Neuronal stem cell (in vitro differentiated cells): ENCODE measurements around the gene MUL1.

Source experiments
- DNase-seq: peaks from one replicate; pipeline ENCODE4 v3.0.0-alpha.2; 2013; ENCODE audit warnings: low spot score
- H2AFZ ChIP-seq: one replicate; pipeline ENCODE4 v1.6.1; 2013; ENCODE audit warnings: mild to moderate bottlenecking, low read length, inconsistent platforms
- H2AK5ac ChIP-seq: 2 replicates; pipeline ENCODE4 v1.6.1; 2013; ENCODE audit warnings: low read depth, mild to moderate bottlenecking, inconsistent platforms, low read length, moderate library complexity, mixed read lengths
- H2BK120ac ChIP-seq: 2 replicates; pipeline ENCODE4 v1.6.1; 2013; ENCODE audit warnings: low read depth, mild to moderate bottlenecking, inconsistent platforms, low read length, moderate library complexity, mixed read lengths
- H2BK12ac ChIP-seq: one replicate; pipeline ENCODE4 v1.6.1; 2013; ENCODE audit warnings: low read length, inconsistent platforms
- H2BK15ac ChIP-seq: 2 replicates; pipeline ENCODE4 v1.6.1; 2013; ENCODE audit warnings: mild to moderate bottlenecking, low read length, inconsistent platforms, mixed read lengths
- H2BK5ac ChIP-seq: one replicate; pipeline ENCODE4 v1.6.1; 2013; ENCODE audit warnings: inconsistent platforms, mild to moderate bottlenecking, low read length, moderate library complexity
- H3K14ac ChIP-seq: one replicate; pipeline ENCODE4 v1.6.1; 2013; ENCODE audit warnings: low read length, inconsistent platforms
- H3K18ac ChIP-seq: 2 replicates; pipeline ENCODE4 v1.6.1; 2013; ENCODE audit warnings: low read length, inconsistent platforms
- H3K23ac ChIP-seq: 2 replicates; pipeline ENCODE4 v1.6.1; 2013; ENCODE audit warnings: low read depth, mild to moderate bottlenecking, mixed read lengths, low read length, inconsistent platforms; ENCODE audit not compliant: poor library complexity
- H3K27ac ChIP-seq: replicated peaks from 3 replicates; pipeline ENCODE4 v1.5.1; 2013; ENCODE audit warnings: low read length, inconsistent platforms
- H3K27me3 ChIP-seq, 3 experiments: 2 replicates each; pipeline ENCODE4 v1.6.1; 2013; ENCODE audit warnings: low read length in 3 of 3, mild to moderate bottlenecking in 2 of 3, inconsistent platforms in 1 of 3, low read depth in 1 of 3, mixed read lengths in 1 of 3, moderate library complexity in 1 of 3; ENCODE audit not compliant: control insufficient read depth in 3 of 3, insufficient read depth in 3 of 3
- H3K36me3 ChIP-seq, 2 donors: replicated peaks in 1 of 2; 2 replicates each; pipeline ENCODE4 v1.6.1; 2013; ENCODE audit warnings: low read length in 2 of 2; ENCODE audit not compliant: control insufficient read depth in 2 of 2, insufficient read depth in 2 of 2
- H3K4ac ChIP-seq: 2 replicates; pipeline ENCODE4 v1.6.1; 2013; ENCODE audit warnings: inconsistent platforms, mild to moderate bottlenecking, low read length, moderate library complexity
- H3K4me1 ChIP-seq, 2 donors: 1 replicate in 1 of 2; 2 replicates in 1 of 2; pipeline ENCODE4 v1.6.1; 2013; ENCODE audit warnings: low read length in 2 of 2, low read depth in 1 of 2; ENCODE audit not compliant: control insufficient read depth in 2 of 2, insufficient read depth in 1 of 2
- H3K4me2 ChIP-seq: one replicate; pipeline ENCODE4 v1.6.1; 2013; ENCODE audit warnings: mild to moderate bottlenecking, low read length, inconsistent platforms; ENCODE audit not compliant: insufficient read depth, poor library complexity, severe bottlenecking
- H3K4me3 ChIP-seq, 2 donors: 2 replicates each; pipeline ENCODE4 v1.5.1; 2013; ENCODE audit warnings: low read length in 2 of 2, mild to moderate bottlenecking in 2 of 2, inconsistent platforms in 1 of 2, moderate library complexity in 1 of 2
- H3K79me1 ChIP-seq: one replicate; pipeline ENCODE4 v1.6.1; 2013; ENCODE audit warnings: low read depth, mild to moderate bottlenecking, inconsistent platforms, low read length, moderate library complexity
- H3K9ac ChIP-seq: one replicate; pipeline ENCODE4 v1.6.1; 2013; ENCODE audit warnings: mild to moderate bottlenecking, low read depth, low read length, inconsistent platforms; ENCODE audit not compliant: poor library complexity
- H3K9me3 ChIP-seq, 2 donors: replicated peaks in 1 of 2; 2 replicates each; pipeline versions ENCODE3 to v1.6.1; 2013; ENCODE audit warnings: low read length in 2 of 2, mild to moderate bottlenecking in 2 of 2, inconsistent platforms in 1 of 2, low read depth in 1 of 2, mixed read lengths in 1 of 2, moderate library complexity in 1 of 2; ENCODE audit not compliant: control insufficient read depth in 2 of 2, insufficient read depth in 1 of 2
- H4K8ac ChIP-seq: one replicate; pipeline ENCODE4 v1.6.1; 2013; ENCODE audit warnings: low read depth, mild to moderate bottlenecking, inconsistent platforms, low read length, moderate library complexity
- H4K91ac ChIP-seq: one replicate; pipeline ENCODE4 v1.6.1; 2013; ENCODE audit warnings: low read length, low read depth, mild to moderate bottlenecking, inconsistent platforms; ENCODE audit not compliant: poor library complexity
- WGBS, 2 donors: extraction: QIAGEN DNeasy Blood & Tissue Kit; methylation state at CpG; one replicate each; pipeline ENCODE4 v1.1.7; 2013; ENCODE audit warnings: missing lambda C conversion rate in 2 of 2, mixed read lengths in 1 of 2; ENCODE audit not compliant: insufficient read length in 2 of 2, insufficient replicate concordance in 1 of 2; ENCODE audit errors: extremely low coverage in 2 of 2; 5-methylcytosine and 5-hydroxymethylcytosine counted together

Gene MUL1

GRCh38 chr1:20476265-20477038, 31.5 kb downstream of the MUL1 start:
- Histone ChIP-seq H3K18ac (peak overlapping the region; percentile 46), H3K36me3 (no peaks in the 10 kb centered on the region), H3K27me3 (peaks cover 0 to 8% (median 3%) of the 10 kb centered on the region in 3 experiments), H3K4me3 (no peak overlapping the region), H3K79me1 (no peaks in the 10 kb centered on the region), H2AFZ (peak overlapping the region; percentile 81), H4K8ac (no peak overlapping the region), H3K4me2 (peak overlapping the region; percentile 43), H2AK5ac (no peak overlapping the region), H4K91ac (no peak overlapping the region), H3K9ac (no peak overlapping the region), H3K23ac (no peak overlapping the region), H3K27ac (no peak overlapping the region), H3K9me3 (no peaks in the 10 kb centered on the region), H2BK120ac (no peak overlapping the region), H3K4me1 (peaks cover 26 to 45% of the 10 kb centered on the region in 2 donors), H2BK15ac (no peak overlapping the region), H3K14ac (no peak overlapping the region), H2BK5ac (no peak overlapping the region), H2BK12ac (no peak overlapping the region), H3K4ac (no peak overlapping the region)
- WGBS, 2 donors = no CpG with 5 or more reads among the region's 33 CpGs
- DNase-seq = no peak

GRCh38 chr1:20474996-20475395, 33.0 kb downstream of the MUL1 start:
- Histone ChIP-seq H3K9me3 (no peaks in the 10 kb centered on the region), H3K23ac (no peak overlapping the region), H3K27ac (no peak overlapping the region), H2BK5ac (no peak overlapping the region), H3K27me3 (peaks cover 0 to 8% (median 3%) of the 10 kb centered on the region in 3 experiments), H4K91ac (no peak overlapping the region), H2AFZ (no peak overlapping the region), H3K4me3 (no peak overlapping the region), H2BK12ac (no peak overlapping the region), H2BK120ac (no peak overlapping the region), H3K4ac (no peak overlapping the region), H2AK5ac (peak overlapping the region; percentile 46), H3K9ac (no peak overlapping the region), H3K14ac (no peak overlapping the region), H2BK15ac (no peak overlapping the region), H3K79me1 (no peaks in the 10 kb centered on the region), H3K18ac (peak overlapping the region; percentile 63), H3K4me2 (no peak overlapping the region), H4K8ac (no peak overlapping the region), H3K4me1 (peaks cover 12 to 31% of the 10 kb centered on the region in 2 donors), H3K36me3 (no peaks in the 10 kb centered on the region)
- no CpG with 5 or more reads among the region's 7 CpGs for WGBS, 2 donors
- DNase-seq = no peak

GRCh38 chr1:20474333-20474975, 33.5 kb downstream of the MUL1 start:
- Histone ChIP-seq H3K9ac (no peak overlapping the region), H2BK5ac (no peak overlapping the region), H4K91ac (no peak overlapping the region), H2AK5ac (no peak overlapping the region), H3K23ac (no peak overlapping the region), H3K18ac (no peak overlapping the region), H2AFZ (no peak overlapping the region), H3K27ac (no peak overlapping the region), H3K4me1 (peaks cover 10 to 28% of the 10 kb centered on the region in 2 donors), H2BK120ac (no peak overlapping the region), H3K14ac (no peak overlapping the region), H3K4me2 (no peak overlapping the region), H3K79me1 (no peaks in the 10 kb centered on the region), H3K4ac (no peak overlapping the region), H3K36me3 (no peaks in the 10 kb centered on the region), H2BK12ac (no peak overlapping the region), H3K9me3 (no peaks in the 10 kb centered on the region), H2BK15ac (peak overlapping the region; percentile 22), H3K4me3 (no peak overlapping the region), H3K27me3 (peaks cover 0 to 8% (median 3%) of the 10 kb centered on the region in 3 experiments), H4K8ac (no peak overlapping the region)
- DNase-seq = no peak
- WGBS, 2 donors = no CpG with 5 or more reads among the region's 2 CpGs

- no peak overlapping the region for H3K4ac ChIP-seq
- H3K18ac ChIP-seq = no peak overlapping the region
- no peak overlapping the region for H2BK12ac ChIP-seq
- no peak overlapping the region for H3K4me3 ChIP-seq
- peak overlapping the region; percentile 6 for H2BK5ac ChIP-seq
- no peak overlapping the region for H4K91ac ChIP-seq
- H3K27me3 ChIP-seq = peaks cover 0 to 8% (median 3%) of the 10 kb centered on the region in 3 experiments
- H3K36me3 ChIP-seq = no peaks in the 10 kb centered on the region
- no peak overlapping the region for H2BK15ac ChIP-seq
- H4K8ac ChIP-seq = no peak overlapping the region
- no peak overlapping the region for H2AK5ac ChIP-seq
- no CpG with 5 or more reads among the region's 4 CpGs for WGBS, 2 donors
- no peak overlapping the region for H2BK120ac ChIP-seq
- H3K27ac ChIP-seq = no peak overlapping the region
- H3K23ac ChIP-seq = no peak overlapping the region
- H3K4me1 ChIP-seq = peaks cover 10 to 28% of the 10 kb centered on the region in 2 donors
- no peak overlapping the region for H3K14ac ChIP-seq
- no peaks in the 10 kb centered on the region for H3K79me1 ChIP-seq
- H3K9ac ChIP-seq = no peak overlapping the region
- no peak for DNase-seq
- no peaks in the 10 kb centered on the region for H3K9me3 ChIP-seq
- H3K4me2 ChIP-seq = no peak overlapping the region
- no peak overlapping the region for H2AFZ ChIP-seq
Observed at GRCh38 chr1:20473894-20474293, 34.1 kb downstream of the MUL1 start.
